DMS79 treated with DMSO at 0.1 percent for 48 hours (cell line): Measurements from ENCODE around the gene TM7SF2.

Experiments used
- DNase-seq: peaks from one replicate; lab custom pipeline; 2025; lab: John Stamatoyannopoulos, UW

Gene TM7SF2

DNA sequence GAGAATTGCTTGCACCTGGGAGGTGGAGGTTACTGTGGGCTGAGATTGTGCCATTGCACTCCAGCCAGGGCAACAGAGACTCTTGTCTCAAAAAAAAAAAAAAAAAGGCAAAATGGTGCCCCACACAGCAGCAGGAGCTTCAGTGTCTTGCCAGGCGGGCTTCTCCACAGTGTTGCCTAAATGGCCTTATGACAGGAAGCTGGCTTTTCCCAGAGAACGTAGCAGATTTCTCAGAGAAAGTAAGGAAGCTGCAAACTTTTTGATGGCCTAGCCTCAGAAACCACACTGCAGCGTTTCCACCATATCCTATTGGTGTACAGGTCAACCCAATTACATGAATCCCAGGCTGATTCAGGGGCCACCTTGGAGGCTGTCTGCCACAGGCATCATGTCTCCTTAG is 45.7 kb downstream of the TM7SF2 start:
- DNase-seq = no peak

DNA sequence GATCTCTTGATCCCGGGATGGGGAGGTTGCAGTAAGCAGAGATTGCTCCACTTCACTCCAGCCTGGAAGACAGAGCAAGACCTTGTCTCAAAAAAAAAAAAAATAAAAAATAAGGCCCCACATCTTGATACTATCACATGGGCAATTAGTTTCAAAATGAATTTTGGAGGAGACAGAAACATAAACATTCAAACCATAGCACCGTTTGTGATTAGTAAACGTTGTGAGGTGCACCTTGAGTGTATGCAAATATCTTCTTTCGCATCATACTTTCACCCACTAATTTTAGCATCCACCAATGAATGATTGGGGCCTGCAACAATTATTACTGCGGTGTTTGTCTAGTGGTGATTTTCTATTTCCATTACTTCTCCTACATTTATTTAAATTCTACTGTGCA is 47.3 kb downstream of the TM7SF2 start:
- no peak for DNase-seq

DNA sequence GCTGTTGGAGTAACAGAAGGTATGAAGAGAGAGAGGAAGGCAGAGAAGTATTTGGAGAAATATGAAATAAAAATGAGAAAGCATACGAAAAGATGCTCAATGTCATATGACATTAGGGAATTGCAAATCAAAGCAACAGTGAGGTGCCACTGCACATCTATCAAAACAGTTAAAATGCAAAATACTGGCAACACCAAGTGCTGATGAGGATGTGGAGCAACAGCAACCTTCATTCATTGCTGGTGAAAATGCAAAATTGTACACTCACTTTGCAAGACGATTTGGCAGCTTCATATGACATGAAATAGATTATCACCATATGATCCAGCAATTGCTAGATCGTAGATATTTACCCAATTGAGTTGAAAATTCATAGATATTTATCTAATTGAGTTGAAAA is 49.0 kb downstream of the TM7SF2 start:
- DNase-seq = no peak

DNA sequence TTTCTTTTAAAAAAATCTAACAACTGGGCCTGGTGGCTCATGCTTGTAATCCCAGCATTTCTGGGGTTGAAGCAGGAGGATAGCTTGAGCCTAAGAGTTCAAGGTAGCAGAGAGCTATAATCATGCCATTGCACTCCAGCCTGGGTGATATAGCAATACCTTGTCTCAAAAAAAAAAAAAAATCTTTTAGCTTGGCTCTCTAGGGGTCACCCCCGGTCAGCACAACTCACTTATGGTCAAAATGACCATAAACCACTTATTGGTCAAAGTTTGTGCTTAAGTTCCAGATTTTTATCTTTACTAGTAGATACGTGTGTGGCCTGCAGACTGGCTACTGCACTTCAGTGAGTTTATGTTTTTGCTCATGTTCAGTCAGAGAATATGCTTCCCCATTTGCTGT is 52.0 kb downstream of the TM7SF2 start:
- DNase-seq = no peak
